ENCODE data around the gene BCR. TPM values are rescaled to one million over a fixed set of nuclear protein-coding genes. Genes with fewer than 3 reads are reported as not detected.

Gene BCR
- total RNA-seq, 3 donors from 2014 or later, result 25.3 to 44.6 (median 35.1) TPM

DNA sequence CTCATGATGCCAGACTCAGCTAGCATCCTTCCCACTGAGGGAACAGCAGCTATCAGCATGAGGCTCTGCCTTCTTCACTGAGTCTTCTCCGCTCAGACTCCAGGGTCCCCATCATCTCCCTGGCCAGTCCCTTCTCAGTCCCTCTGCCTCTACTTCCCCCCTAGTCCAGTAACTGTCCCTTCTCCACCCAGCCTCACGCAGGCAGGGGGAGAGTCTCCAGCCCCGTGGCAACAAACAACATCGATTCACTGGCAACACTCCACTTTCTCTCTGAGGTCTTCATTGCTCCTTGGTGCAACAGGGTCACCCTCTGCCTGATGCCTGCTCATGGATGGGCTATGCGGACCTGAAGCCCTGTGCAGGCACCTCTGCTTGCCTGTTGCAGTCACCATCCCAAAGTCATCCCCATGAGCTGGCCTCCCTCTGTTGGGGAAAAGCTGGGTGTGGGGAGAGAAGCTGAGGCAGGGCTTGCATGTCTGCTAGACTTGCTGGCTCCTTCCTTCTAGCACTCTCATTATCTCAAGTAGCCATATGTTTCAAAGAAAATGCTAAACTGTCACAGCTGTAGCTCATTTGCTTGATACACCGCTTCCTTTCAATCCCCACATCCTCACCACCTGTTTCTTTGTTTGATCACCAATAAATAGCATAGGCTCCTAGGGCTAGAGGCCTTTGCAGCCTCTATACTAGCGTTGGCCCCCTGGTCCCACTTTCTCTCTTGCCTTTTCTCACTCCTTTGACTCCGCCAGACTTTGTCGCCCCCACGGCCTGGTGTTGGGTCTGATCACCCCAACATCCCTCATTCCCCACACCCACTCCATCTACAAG lies 4.3 kb upstream of the BCR start:
- Histone ChIP-seq H3K36me3 (no peaks in the 10 kb centered on the region), H3K4me1 (peaks cover 0 to 5% of the 10 kb centered on the region in 2 donors), H3K4me3 (no peak overlapping the region), H3K27ac (peak overlapping the region in 1 of 2 donors; percentile 19), H3K27me3 (no peaks in the 10 kb centered on the region), H3K9me3 (no peaks in the 10 kb centered on the region)
- intact Hi-C loops (cut with DNase I; ENCODE audit: low total_unique reads), result loop anchor here (5.0 kb wide), 1 partner anchor 106 kb away; no protein-coding TSS in a partner anchor
- TF ChIP-seq POLR2A (IDR thresholded peaks at IDR 0.05) (no peak), POLR2AphosphoS5 (IDR thresholded peaks at IDR 0.05) (no peak)
- TF ChIP-seq, protein P1, sequence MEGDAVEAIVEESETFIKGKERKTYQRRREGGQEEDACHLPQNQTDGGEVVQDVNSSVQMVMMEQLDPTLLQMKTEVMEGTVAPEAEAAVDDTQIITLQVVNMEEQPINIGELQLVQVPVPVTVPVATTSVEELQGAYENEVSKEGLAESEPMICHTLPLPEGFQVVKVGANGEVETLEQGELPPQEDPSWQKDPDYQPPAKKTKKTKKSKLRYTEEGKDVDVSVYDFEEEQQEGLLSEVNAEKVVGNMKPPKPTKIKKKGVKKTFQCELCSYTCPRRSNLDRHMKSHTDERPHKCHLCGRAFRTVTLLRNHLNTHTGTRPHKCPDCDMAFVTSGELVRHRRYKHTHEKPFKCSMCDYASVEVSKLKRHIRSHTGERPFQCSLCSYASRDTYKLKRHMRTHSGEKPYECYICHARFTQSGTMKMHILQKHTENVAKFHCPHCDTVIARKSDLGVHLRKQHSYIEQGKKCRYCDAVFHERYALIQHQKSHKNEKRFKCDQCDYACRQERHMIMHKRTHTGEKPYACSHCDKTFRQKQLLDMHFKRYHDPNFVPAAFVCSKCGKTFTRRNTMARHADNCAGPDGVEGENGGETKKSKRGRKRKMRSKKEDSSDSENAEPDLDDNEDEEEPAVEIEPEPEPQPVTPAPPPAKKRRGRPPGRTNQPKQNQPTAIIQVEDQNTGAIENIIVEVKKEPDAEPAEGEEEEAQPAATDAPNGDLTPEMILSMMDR (IDR thresholded peaks at IDR 0.05), result no peak
- no peak for DNase-seq (ENCODE audit: low spot score in 2 of 2)

DNA sequence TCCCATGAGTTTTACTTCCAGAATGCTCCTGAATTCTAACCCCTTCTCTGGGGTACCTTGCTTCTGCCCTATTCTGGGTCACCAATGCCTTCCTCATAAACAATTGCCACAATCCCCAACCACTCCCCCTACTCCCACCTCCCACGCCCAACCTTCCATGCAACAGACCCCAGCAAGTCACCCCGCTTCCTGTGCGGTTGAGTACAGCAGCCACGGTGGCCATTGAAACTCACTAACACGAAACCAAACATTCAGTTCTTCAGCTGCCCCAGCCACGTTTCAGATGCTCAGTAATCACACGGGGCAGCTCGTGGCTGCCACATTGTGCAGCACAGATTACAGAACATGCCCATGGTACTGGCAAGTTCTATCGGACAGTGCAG lies 3.7 kb upstream of the BCR start:
- DNase-seq (ENCODE audit: low spot score in 2 of 2), result no peak
- Histone ChIP-seq H3K9me3 (no peaks in the 10 kb centered on the region), H3K27ac (no peak overlapping the region), H3K4me1 (peaks cover 0 to 5% of the 10 kb centered on the region in 2 donors), H3K27me3 (no peaks in the 10 kb centered on the region), H3K4me3 (no peak overlapping the region), H3K36me3 (no peaks in the 10 kb centered on the region)
- intact Hi-C loops (cut with DNase I; ENCODE audit: low total_unique reads), result loop anchor here (5.0 kb wide), 1 partner anchor 106 kb away; no protein-coding TSS in a partner anchor
- TF ChIP-seq, protein P1 (IDR thresholded peaks at IDR 0.05), result no peak
- TF ChIP-seq POLR2A (IDR thresholded peaks at IDR 0.05) (no peak), POLR2AphosphoS5 (IDR thresholded peaks at IDR 0.05) (no peak)

DNA sequence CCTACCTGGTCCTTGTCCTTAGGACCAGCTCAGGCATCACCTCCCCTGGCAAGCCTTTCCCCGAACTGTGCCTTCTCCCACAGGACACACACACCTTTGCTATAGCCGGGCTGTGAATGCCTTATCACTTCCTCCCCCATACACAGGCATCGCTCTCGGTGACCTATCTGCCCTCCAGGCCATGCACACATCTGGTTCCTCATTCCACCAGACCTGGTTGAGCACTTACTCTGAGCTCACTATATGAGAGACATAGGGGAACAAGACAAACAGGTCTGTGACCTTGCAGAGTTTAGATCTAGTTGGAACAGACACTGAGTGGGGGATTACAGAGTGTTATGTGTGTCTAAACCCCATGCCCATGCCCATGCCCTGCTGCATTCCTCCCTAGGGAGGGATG lies 3.1 kb upstream of the BCR start:
- no peaks in the 10 kb centered on the region for H3K36me3 ChIP-seq
- H3K4me3 ChIP-seq, result no peak overlapping the region
- H3K9me3 ChIP-seq, result no peaks in the 10 kb centered on the region
- intact Hi-C loops (cut with DNase I; ENCODE audit: low total_unique reads), result loop anchor here (5.0 kb wide), 1 partner anchor 105 kb away; no protein-coding TSS in a partner anchor
- peaks cover 0 to 5% of the 10 kb centered on the region in 2 donors for H3K4me1 ChIP-seq
- TF ChIP-seq, protein P1 (IDR thresholded peaks at IDR 0.05), result no peak
- TF ChIP-seq POLR2AphosphoS5 (IDR thresholded peaks at IDR 0.05) (no peak), POLR2A (IDR thresholded peaks at IDR 0.05) (no peak)
- no peak for DNase-seq (ENCODE audit: low spot score in 2 of 2)
- H3K27me3 ChIP-seq, result no peaks in the 10 kb centered on the region
- no peak overlapping the region for H3K27ac ChIP-seq

DNA sequence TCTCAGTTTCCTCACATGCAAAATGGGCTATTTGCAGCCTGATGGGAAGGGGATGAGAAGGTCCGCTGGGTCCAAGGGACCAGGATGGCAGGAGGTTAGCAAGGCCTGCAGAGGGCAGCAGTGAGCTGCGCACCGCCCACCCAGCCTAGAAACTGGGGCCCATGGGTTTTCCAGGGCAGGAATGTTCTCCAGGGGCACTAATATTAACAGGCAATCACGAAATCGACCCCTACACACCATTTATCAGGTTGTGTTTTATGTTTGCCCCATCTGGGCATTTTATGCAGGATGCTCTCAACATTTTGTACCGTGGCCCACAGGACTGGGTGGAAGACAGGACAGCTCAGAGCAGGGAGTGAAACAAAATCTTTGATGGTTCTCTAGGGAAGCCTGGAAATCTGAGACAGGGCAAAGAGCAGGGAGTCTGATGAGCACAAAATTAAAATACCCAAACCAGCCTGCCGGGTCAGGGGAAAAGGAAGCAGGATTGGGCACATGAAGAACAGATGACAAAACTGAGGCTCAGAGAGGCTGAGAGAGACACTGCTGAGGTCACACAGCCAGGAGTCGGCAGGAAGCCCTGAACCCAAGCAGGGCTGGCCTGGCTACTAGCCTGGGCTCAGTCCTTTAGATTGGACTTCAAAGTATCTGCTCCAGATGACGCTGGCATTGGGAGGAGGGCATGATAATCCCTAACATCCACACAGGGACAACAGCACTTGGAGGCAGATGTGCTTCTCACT lies 1.6 kb upstream of the BCR start:
- no peaks in the 10 kb centered on the region for H3K27me3 ChIP-seq
- peaks cover 5 to 8% of the 10 kb centered on the region in 2 donors for H3K4me1 ChIP-seq
- peak overlapping the region; percentile 86 to 87 for H3K27ac ChIP-seq
- intact Hi-C loops (cut with DNase I; ENCODE audit: low total_unique reads), result loop anchor here (2.0 to 5.0 kb wide), 2 partner anchors 46 to 104 kb away; no protein-coding TSS in a partner anchor
- DNase-seq (ENCODE audit: low spot score in 2 of 2), result peak in 1 of 2 donors; percentile 69
- no peaks in the 10 kb centered on the region for H3K9me3 ChIP-seq
- TF ChIP-seq, protein P1 (IDR thresholded peaks at IDR 0.05), result peak; percentile 90 to 96 (median 91)
- no peak for TF ChIP-seq POLR2A (IDR thresholded peaks at IDR 0.05)
- peak in 2 of 3 donors; percentile 30 to 32 for TF ChIP-seq POLR2AphosphoS5 (IDR thresholded peaks at IDR 0.05)
- H3K4me3 ChIP-seq, result no peak overlapping the region
- H3K36me3 ChIP-seq, result no peaks in the 10 kb centered on the region
